ENCODE data around the gene PSMC5.
"Not testable (repeated sequence)": the region's sequence is repeated elsewhere in the genome, so short reads cannot be mapped to it uniquely, and the experiment has no call there.

PSMC5 gene

DNA sequence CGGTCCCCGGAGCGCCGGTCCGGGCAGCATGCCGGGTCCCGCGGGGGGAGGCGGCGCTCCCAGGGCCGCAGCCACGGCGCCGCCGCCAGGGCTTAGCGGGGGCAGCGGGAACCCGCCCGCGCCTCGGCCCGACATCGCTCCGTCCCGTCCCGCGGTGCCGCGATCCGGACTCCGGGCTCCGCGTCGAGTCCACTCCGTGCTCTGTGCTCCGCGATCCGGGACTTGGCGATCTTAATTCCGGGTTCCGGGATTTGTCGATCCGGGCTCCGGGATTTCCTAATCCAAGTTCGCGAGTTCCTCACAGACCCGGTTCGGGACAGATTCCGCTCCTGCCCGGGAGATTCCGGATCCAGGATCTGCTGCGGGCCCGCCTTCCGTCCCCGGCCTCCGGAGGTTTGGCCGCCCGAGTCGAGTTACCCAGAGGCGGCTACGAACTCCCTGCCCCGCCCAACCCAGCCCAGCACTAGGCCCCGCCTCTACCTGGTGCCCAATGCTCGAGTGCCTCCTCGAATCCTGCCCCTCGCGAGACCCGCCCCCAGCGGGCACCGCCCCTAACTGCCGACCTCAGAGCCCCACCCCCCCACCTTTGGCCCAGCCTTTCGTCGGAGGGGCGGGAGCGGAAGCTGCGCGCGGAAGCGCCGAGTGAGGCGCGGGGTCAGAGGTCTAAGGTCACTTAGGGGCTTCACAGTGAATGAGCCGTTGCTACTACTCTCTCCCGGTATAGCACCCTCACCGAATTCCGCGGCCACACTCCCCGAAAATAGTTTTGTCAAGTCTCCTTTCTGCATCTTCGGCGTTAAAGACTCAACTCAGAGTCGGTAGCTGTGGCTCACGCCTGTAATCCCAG is 15.5 kb downstream of the PSMC5 start, which contains the start of gene SMARCD2:
Gene SMARCD2, minus strand, starts transcription at position 146 of the 847 bp plus-strand sequence. Its CDS starts 11 bp downstream, at position 135.
- H3K79me2 ChIP-seq (ENCODE audit: insufficient read depth, low read length), result peaks cover 36% of the 10 kb centered on the region
- H3F3A ChIP-seq (ENCODE audit: insufficient read depth, low read length), result 0 out of 2 replicates have a peak, but pooled peaks cover 6% of the 10 kb centered on the region
- H3K27ac ChIP-seq (ENCODE audit: low read depth, low read length, poor library complexity, severe bottlenecking), result peak within 1 kb of the TSS; percentile 75
- H3K36me3 ChIP-seq (ENCODE audit: insufficient read depth, low read length), result peaks cover 2% of the 10 kb centered on the region; the same call in 1 of the 2 replicates
- H3K27me3 ChIP-seq (ENCODE audit: insufficient read depth, low read length), result no peaks in the 10 kb centered on the region
- H3K4me1 ChIP-seq (ENCODE audit: insufficient read depth, low read length, severe bottlenecking), result peaks cover 48% of the 10 kb centered on the region
- H3K9me2 ChIP-seq (ENCODE audit: low read depth, low read length), result no peaks in the 10 kb centered on the region
- peak within 1 kb of the TSS; percentile 89 for H3K9ac ChIP-seq (ENCODE audit: low read length)
- H3K4me2 ChIP-seq (ENCODE audit: low read length), result peak within 1 kb of the TSS; percentile 83
- H3K4me3 ChIP-seq (ENCODE audit: low read depth, low read length, poor library complexity, severe bottlenecking), result peak within 1 kb of the TSS; percentile 95
- no peaks in the 10 kb centered on the region for H4K20me1 ChIP-seq (ENCODE audit: insufficient read depth, low read length)
- no peak for TF ChIP-seq EZH2 (IDR thresholded peaks at IDR 0.05; ENCODE audit: borderline replicate concordance, low read length)
- TF ChIP-seq, protein P1, sequence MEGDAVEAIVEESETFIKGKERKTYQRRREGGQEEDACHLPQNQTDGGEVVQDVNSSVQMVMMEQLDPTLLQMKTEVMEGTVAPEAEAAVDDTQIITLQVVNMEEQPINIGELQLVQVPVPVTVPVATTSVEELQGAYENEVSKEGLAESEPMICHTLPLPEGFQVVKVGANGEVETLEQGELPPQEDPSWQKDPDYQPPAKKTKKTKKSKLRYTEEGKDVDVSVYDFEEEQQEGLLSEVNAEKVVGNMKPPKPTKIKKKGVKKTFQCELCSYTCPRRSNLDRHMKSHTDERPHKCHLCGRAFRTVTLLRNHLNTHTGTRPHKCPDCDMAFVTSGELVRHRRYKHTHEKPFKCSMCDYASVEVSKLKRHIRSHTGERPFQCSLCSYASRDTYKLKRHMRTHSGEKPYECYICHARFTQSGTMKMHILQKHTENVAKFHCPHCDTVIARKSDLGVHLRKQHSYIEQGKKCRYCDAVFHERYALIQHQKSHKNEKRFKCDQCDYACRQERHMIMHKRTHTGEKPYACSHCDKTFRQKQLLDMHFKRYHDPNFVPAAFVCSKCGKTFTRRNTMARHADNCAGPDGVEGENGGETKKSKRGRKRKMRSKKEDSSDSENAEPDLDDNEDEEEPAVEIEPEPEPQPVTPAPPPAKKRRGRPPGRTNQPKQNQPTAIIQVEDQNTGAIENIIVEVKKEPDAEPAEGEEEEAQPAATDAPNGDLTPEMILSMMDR (IDR thresholded peaks at IDR 0.05; ENCODE audit: low read length), result no peak
- H3K9me3 ChIP-seq (ENCODE audit: low read length), result no peaks in the 10 kb centered on the region
- H2AFZ ChIP-seq (ENCODE audit: low read length), result no peak within 1 kb of the TSS

DNA sequence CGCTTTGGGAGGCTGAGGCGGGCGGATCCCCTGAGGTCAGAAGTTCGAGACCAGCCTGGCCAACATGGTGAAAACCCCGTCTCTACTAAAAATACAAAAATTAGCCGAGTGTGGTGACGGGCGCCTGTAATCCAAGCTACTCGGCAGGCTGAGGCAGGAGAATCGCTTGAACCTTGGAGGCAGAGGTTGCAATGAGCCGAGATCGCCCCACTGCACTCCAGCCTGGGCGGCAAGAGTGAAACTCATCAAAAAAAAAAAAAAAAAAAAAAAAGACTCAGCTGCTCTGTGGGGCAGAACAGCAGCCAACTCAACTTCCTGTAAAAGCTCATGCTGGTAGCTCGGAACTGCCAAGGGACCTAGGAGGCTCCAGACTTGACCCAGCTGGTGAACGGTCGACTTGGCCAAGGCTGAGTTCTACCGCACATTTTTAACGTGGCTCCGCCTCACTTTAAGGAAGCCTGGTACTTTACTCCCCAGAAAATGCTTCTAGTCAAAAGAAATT is 16.2 kb downstream of the PSMC5 start:
- Histone ChIP-seq H3K27ac (ENCODE audit: low read depth, low read length, poor library complexity, severe bottlenecking) (peak overlapping the region; percentile 75), H2AFZ (ENCODE audit: low read length) (peak overlapping the region; percentile 78; the same call in 1 of the 2 replicates), H3K9ac (ENCODE audit: low read length) (peak overlapping the region; percentile 73), H3K4me3 (ENCODE audit: low read depth, low read length, poor library complexity, severe bottlenecking) (peak overlapping the region; percentile 95), H3K4me1 (ENCODE audit: insufficient read depth, low read length, severe bottlenecking) (peaks cover 41% of the 10 kb centered on the region), H3K4me2 (ENCODE audit: low read length) (peak overlapping the region; percentile 57), H3K79me2 (ENCODE audit: insufficient read depth, low read length) (peaks cover 36% of the 10 kb centered on the region)
- H3K9me2 ChIP-seq (ENCODE audit: low read depth, low read length); H4K20me1 ChIP-seq (ENCODE audit: insufficient read depth, low read length); H3K9me3 ChIP-seq (ENCODE audit: low read length); H3K36me3 ChIP-seq (ENCODE audit: insufficient read depth, low read length); H3K27me3 ChIP-seq (ENCODE audit: insufficient read depth, low read length); H3F3A ChIP-seq (ENCODE audit: insufficient read depth, low read length): not testable (repeated sequence)

DNA sequence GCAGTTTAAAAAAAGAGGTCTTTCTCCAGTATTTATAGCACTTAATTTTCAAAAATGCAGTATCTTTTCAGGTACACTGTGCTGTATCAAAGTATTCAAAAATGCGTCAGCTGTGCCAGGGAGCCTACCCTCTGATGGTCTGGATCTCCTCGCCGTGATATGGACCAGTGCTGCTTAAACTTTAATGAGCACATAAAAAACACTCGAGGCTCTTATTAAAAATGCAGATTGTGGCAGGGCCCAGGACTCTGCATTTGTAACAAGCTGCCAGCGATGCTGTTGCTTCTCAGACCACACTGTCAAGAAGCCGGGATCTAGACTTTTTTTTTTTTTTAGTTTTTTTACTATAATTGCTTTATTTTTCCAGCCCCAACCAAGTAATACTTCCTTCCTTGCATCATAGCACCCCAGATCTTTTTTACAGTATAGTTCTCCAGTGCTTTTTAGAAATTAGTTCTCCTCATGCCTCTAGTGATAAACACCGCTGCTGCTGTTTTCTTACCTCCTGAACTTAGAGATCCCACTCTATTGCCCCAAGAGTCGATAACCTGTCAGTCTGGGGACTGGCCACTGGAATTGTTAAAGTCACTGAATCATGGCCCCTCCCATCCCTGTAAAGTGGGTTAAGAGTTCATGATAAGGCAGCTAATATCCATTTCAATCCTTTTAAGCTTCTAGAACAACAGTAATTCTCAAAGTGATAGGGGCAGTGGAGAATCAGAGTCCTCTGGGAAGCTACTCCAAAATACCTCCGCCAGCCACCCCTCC is 16.9 kb downstream of the PSMC5 start:
- peak overlapping the region; percentile 78; the same call in 1 of the 2 replicates for H2AFZ ChIP-seq (ENCODE audit: low read length)
- peak overlapping the region; percentile 57 for H3K4me2 ChIP-seq (ENCODE audit: low read length)
- 0 out of 2 replicates have a peak, but pooled peaks cover 6% of the 10 kb centered on the region for H3F3A ChIP-seq (ENCODE audit: insufficient read depth, low read length)
- H3K9me2 ChIP-seq (ENCODE audit: low read depth, low read length), result no peaks in the 10 kb centered on the region
- H3K9ac ChIP-seq (ENCODE audit: low read length), result peak overlapping the region; percentile 73
- H3K4me3 ChIP-seq (ENCODE audit: low read depth, low read length, poor library complexity, severe bottlenecking), result peak overlapping the region; percentile 95
- no peaks in the 10 kb centered on the region for H3K9me3 ChIP-seq (ENCODE audit: low read length)
- peaks cover 30% of the 10 kb centered on the region for H3K79me2 ChIP-seq (ENCODE audit: insufficient read depth, low read length)
- no peaks in the 10 kb centered on the region for H4K20me1 ChIP-seq (ENCODE audit: insufficient read depth, low read length)
- no peak for TF ChIP-seq EZH2 (IDR thresholded peaks at IDR 0.05; ENCODE audit: borderline replicate concordance, low read length)
- TF ChIP-seq, protein P1 (IDR thresholded peaks at IDR 0.05; ENCODE audit: low read length), result no peak
- H3K27ac ChIP-seq (ENCODE audit: low read depth, low read length, poor library complexity, severe bottlenecking), result peak overlapping the region; percentile 75
- no peaks in the 10 kb centered on the region; the same call in 1 of the 2 replicates for H3K36me3 ChIP-seq (ENCODE audit: insufficient read depth, low read length)
- H3K4me1 ChIP-seq (ENCODE audit: insufficient read depth, low read length, severe bottlenecking), result peaks cover 41% of the 10 kb centered on the region
- 0 out of 2 replicates have a peak, but pooled peaks cover 1% of the 10 kb centered on the region for H3K27me3 ChIP-seq (ENCODE audit: insufficient read depth, low read length)

All from OCI-LY1 (cell line).